SK-N-SH treated with all-trans-retinoic acid at 6 μM for 48 hours (cell line): ENCODE data around the gene MAPK7.

Experiments
- ATAC-seq: fragments of 200-7000 bp; cut with Tn5 transposase; 3 replicates; pipeline ENCODE4 v1.9.1; 2020; ENCODE audit warnings: mild to moderate bottlenecking, moderate library complexity
- ARNTL ChIP-seq: fragments of 450-650 bp; formaldehyde crosslinking; IDR thresholded peaks from 2 replicates; pipeline ENCODE4 v1.5.0; 2020; ENCODE audit warnings: low read depth, mild to moderate bottlenecking, moderate library complexity, borderline replicate concordance
- BACH2 ChIP-seq: fragments of 250-450 bp; sonication (Bioruptor Pico); IDR thresholded peaks from 2 replicates; pipeline ENCODE4 v1.9.0; 2021; ENCODE audit warnings: mild to moderate bottlenecking, borderline replicate concordance
- CSDC2 ChIP-seq: fragments of 250-450 bp; sonication (Bioruptor Pico); IDR thresholded peaks from 2 replicates; pipeline ENCODE4 v1.5.0; 2020; ENCODE audit warnings: mild to moderate bottlenecking, moderate library complexity
- ESRRG ChIP-seq: fragments of 250-450 bp; sonication (Bioruptor Pico); IDR thresholded peaks from 2 replicates; pipeline ENCODE4 v1.6.1; 2021; ENCODE audit warnings: mild to moderate bottlenecking
- ISL1 ChIP-seq: fragments of 250-450 bp; sonication (Bioruptor Pico); IDR thresholded peaks from 2 replicates; pipeline ENCODE4 v2.1.2; 2022; ENCODE audit warnings: mild to moderate bottlenecking, moderate library complexity
- OSR1 ChIP-seq: fragments of 250-450 bp; sonication (Bioruptor Pico); IDR thresholded peaks from 2 replicates; pipeline ENCODE4 v1.8.0; 2022; ENCODE audit warnings: moderate library complexity, mild to moderate bottlenecking, inconsistent platforms
- PPARA ChIP-seq: fragments of 250-450 bp; sonication (Bioruptor Pico); IDR thresholded peaks from 2 replicates; pipeline ENCODE4 v1.5.0; 2020; ENCODE audit warnings: mild to moderate bottlenecking, borderline replicate concordance
- RARB ChIP-seq: fragments of 250-450 bp; sonication (Bioruptor Pico); IDR thresholded peaks from 2 replicates; pipeline ENCODE4 v1.8.0; 2021; ENCODE audit warnings: mild to moderate bottlenecking, moderate library complexity
- SNAI2 ChIP-seq: fragments of 250-450 bp; sonication (Bioruptor Pico); IDR thresholded peaks from 2 replicates; pipeline ENCODE4 v1.5.0; 2020; ENCODE audit warnings: mild to moderate bottlenecking, moderate library complexity
- TCF4 ChIP-seq: fragments of 250-450 bp; sonication (Bioruptor Pico); IDR thresholded peaks from 2 replicates; pipeline ENCODE4 v1.8.0; 2021; ENCODE audit warnings: mild to moderate bottlenecking, moderate library complexity, borderline replicate concordance
- TOX ChIP-seq: fragments of 250-450 bp; sonication (Bioruptor Pico); IDR thresholded peaks from 2 replicates; pipeline ENCODE4 v1.8.0; 2021; ENCODE audit warnings: mild to moderate bottlenecking, moderate library complexity, borderline replicate concordance
- ZC3H10 ChIP-seq: fragments of 250-450 bp; sonication (Bioruptor Pico); IDR thresholded peaks from 2 replicates; pipeline ENCODE4 v1.5.1; 2021; ENCODE audit warnings: mild to moderate bottlenecking, moderate library complexity
- ZFP3 ChIP-seq: fragments of 250-450 bp; sonication (Bioruptor Pico); IDR thresholded peaks from 2 replicates; pipeline ENCODE4 v1.5.0; 2020; ENCODE audit warnings: mild to moderate bottlenecking, moderate library complexity
- ZFP30 ChIP-seq: fragments of 450-650 bp; formaldehyde crosslinking; IDR thresholded peaks from 2 replicates; pipeline ENCODE4 v1.5.0; 2022; ENCODE audit warnings: mild to moderate bottlenecking, moderate library complexity
- ZNF565 ChIP-seq: fragments of 450-650 bp; formaldehyde crosslinking; conservative IDR thresholded peaks from 2 replicates; pipeline ENCODE4 v1.5.0; 2020; ENCODE audit warnings: low read depth, mild to moderate bottlenecking, moderate library complexity
- ZNF70 ChIP-seq: fragments of 450-650 bp; formaldehyde crosslinking; IDR thresholded peaks from 2 replicates; pipeline ENCODE4 v1.5.0; 2020; ENCODE audit warnings: mild to moderate bottlenecking, moderate library complexity
- TF ChIP-seq, protein P1 (sequence below): fragments of 250-450 bp; sonication (Bioruptor Pico); IDR thresholded peaks from 2 replicates; pipeline ENCODE4 v1.5.1; 2020; ENCODE audit warnings: low read depth, mild to moderate bottlenecking, moderate library complexity
- TF ChIP-seq, protein P2 (sequence below): fragments of 250-450 bp; sonication (Bioruptor Pico); IDR thresholded peaks from 2 replicates; pipeline ENCODE4 v1.5.0; 2020; ENCODE audit warnings: mild to moderate bottlenecking, moderate library complexity
- TF ChIP-seq, protein P3 (sequence below): fragments of 250-450 bp; sonication (Bioruptor Pico); IDR thresholded peaks from 2 replicates; pipeline ENCODE4 v1.8.0; 2020; ENCODE audit warnings: mild to moderate bottlenecking, moderate library complexity, borderline replicate concordance
- TF ChIP-seq, protein P4 (sequence below): fragments of 250-450 bp; sonication (Bioruptor Pico); IDR thresholded peaks from 2 replicates; pipeline ENCODE4 v1.5.1; 2021; ENCODE audit warnings: mild to moderate bottlenecking, moderate library complexity
- TF ChIP-seq, protein P5 (sequence below): fragments of 250-450 bp; sonication (Bioruptor Pico); IDR thresholded peaks from 2 replicates; pipeline ENCODE4 v1.8.0; 2021; ENCODE audit warnings: low read depth, mild to moderate bottlenecking, moderate library complexity, borderline replicate concordance

The MAPK7 gene

DNA sequence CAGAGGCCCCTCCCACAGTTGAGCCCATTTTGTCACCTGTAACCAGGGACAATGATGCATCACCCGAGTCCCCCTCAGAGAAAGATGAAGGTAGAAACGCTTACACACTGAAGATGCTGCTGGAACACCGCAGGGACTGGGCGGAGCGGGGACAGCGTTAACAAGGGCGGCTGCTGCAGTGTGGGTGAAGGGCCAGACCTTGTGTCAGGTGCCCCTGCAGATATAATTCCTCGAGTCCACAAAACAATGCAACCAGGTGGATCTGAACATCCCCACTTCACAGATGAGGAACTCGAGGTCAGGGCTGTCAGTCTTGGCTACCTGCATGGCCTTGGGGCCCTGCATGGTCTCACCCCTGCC lies 6.3 kb upstream of the MAPK7 start:
- no peak for ATAC-seq

DNA sequence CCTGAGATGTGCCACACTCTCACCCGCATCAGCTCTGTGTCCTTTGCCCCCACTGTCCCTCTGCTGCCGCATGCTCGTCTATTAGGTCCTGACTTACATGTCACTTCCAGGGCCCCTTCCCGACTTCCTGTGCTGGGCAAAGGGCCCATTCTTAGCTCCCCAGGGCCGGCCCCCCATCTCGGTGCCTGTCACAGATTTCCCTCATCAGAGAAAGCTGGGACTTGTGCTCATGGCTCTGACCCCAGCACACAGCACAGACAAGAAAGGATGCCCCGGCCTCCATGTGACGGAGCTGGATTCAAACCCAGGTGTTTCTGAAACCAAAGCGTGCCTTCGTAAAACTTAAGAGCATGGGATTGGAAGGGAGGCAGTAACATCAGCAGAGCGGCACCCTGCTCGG lies 5.9 kb upstream of the MAPK7 start:
- no peak for ATAC-seq
- TF ChIP-seq TCF4 (CRISPR knock-in tag) (no peak), ARNTL (CRISPR knock-in tag) (no peak), TOX (CRISPR knock-in tag) (no peak), CSDC2 (CRISPR knock-in tag) (no peak), ZNF565 (CRISPR knock-in tag) (no peak), BACH2 (CRISPR knock-in tag) (no peak), OSR1 (CRISPR knock-in tag) (no peak), ISL1 (no peak), ZFP3 (CRISPR knock-in tag) (no peak), ZFP30 (no peak), ESRRG (no peak), ZNF70 (CRISPR knock-in tag) (no peak)
- TF ChIP-seq, protein P1, sequence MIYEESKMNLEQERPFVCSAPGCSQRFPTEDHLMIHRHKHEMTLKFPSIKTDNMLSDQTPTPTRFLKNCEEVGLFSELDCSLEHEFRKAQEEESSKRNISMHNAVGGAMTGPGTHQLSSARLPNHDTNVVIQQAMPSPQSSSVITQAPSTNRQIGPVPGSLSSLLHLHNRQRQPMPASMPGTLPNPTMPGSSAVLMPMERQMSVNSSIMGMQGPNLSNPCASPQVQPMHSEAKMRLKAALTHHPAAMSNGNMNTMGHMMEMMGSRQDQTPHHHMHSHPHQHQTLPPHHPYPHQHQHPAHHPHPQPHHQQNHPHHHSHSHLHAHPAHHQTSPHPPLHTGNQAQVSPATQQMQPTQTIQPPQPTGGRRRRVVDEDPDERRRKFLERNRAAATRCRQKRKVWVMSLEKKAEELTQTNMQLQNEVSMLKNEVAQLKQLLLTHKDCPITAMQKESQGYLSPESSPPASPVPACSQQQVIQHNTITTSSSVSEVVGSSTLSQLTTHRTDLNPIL (CRISPR knock-in tag) = no peak
- TF ChIP-seq, protein P2, sequence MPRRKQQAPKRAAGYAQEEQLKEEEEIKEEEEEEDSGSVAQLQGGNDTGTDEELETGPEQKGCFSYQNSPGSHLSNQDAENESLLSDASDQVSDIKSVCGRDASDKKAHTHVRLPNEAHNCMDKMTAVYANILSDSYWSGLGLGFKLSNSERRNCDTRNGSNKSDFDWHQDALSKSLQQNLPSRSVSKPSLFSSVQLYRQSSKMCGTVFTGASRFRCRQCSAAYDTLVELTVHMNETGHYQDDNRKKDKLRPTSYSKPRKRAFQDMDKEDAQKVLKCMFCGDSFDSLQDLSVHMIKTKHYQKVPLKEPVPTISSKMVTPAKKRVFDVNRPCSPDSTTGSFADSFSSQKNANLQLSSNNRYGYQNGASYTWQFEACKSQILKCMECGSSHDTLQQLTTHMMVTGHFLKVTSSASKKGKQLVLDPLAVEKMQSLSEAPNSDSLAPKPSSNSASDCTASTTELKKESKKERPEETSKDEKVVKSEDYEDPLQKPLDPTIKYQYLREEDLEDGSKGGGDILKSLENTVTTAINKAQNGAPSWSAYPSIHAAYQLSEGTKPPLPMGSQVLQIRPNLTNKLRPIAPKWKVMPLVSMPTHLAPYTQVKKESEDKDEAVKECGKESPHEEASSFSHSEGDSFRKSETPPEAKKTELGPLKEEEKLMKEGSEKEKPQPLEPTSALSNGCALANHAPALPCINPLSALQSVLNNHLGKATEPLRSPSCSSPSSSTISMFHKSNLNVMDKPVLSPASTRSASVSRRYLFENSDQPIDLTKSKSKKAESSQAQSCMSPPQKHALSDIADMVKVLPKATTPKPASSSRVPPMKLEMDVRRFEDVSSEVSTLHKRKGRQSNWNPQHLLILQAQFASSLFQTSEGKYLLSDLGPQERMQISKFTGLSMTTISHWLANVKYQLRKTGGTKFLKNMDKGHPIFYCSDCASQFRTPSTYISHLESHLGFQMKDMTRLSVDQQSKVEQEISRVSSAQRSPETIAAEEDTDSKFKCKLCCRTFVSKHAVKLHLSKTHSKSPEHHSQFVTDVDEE = no peak

More for the DNA sequence above, 6.3 kb upstream of the MAPK7 start:
- TF ChIP-seq ZNF70 (CRISPR knock-in tag) = no peak
- TF ChIP-seq, protein P3, sequence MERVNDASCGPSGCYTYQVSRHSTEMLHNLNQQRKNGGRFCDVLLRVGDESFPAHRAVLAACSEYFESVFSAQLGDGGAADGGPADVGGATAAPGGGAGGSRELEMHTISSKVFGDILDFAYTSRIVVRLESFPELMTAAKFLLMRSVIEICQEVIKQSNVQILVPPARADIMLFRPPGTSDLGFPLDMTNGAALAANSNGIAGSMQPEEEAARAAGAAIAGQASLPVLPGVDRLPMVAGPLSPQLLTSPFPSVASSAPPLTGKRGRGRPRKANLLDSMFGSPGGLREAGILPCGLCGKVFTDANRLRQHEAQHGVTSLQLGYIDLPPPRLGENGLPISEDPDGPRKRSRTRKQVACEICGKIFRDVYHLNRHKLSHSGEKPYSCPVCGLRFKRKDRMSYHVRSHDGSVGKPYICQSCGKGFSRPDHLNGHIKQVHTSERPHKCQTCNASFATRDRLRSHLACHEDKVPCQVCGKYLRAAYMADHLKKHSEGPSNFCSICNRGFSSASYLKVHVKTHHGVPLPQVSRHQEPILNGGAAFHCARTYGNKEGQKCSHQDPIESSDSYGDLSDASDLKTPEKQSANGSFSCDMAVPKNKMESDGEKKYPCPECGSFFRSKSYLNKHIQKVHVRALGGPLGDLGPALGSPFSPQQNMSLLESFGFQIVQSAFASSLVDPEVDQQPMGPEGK (CRISPR knock-in tag) = no peak
- TF ChIP-seq OSR1 (CRISPR knock-in tag) = no peak
- no peak for TF ChIP-seq ARNTL (CRISPR knock-in tag)
- TF ChIP-seq SNAI2 = no peak
- no peak for TF ChIP-seq ZC3H10 (CRISPR knock-in tag)
- TF ChIP-seq ESRRG = no peak
- TF ChIP-seq RARB = no peak
- TF ChIP-seq PPARA (CRISPR knock-in tag) = no peak
- TF ChIP-seq, protein P4, sequence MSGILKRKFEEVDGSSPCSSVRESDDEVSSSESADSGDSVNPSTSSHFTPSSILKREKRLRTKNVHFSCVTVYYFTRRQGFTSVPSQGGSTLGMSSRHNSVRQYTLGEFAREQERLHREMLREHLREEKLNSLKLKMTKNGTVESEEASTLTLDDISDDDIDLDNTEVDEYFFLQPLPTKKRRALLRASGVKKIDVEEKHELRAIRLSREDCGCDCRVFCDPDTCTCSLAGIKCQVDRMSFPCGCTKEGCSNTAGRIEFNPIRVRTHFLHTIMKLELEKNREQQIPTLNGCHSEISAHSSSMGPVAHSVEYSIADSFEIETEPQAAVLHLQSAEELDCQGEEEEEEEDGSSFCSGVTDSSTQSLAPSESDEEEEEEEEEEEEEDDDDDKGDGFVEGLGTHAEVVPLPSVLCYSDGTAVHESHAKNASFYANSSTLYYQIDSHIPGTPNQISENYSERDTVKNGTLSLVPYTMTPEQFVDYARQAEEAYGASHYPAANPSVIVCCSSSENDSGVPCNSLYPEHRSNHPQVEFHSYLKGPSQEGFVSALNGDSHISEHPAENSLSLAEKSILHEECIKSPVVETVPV (CRISPR knock-in tag) = no peak
- TF ChIP-seq, protein P2 = no peak
- TF ChIP-seq, protein P5, sequence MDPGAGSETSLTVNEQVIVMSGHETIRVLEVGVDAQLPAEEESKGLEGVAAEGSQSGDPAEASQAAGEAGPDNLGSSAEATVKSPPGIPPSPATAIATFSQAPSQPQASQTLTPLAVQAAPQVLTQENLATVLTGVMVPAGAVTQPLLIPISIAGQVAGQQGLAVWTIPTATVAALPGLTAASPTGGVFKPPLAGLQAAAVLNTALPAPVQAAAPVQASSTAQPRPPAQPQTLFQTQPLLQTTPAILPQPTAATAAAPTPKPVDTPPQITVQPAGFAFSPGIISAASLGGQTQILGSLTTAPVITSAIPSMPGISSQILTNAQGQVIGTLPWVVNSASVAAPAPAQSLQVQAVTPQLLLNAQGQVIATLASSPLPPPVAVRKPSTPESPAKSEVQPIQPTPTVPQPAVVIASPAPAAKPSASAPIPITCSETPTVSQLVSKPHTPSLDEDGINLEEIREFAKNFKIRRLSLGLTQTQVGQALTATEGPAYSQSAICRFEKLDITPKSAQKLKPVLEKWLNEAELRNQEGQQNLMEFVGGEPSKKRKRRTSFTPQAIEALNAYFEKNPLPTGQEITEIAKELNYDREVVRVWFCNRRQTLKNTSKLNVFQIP (CRISPR knock-in tag) = no peak
